ENCODE results near the gene USP9X. TPM values are rescaled to one million over a fixed set of nuclear protein-coding genes. Genes with fewer than 3 reads are reported as not detected.

USP9X gene
- total and polyA plus RNA-seq, 9 of the 15 experiments (the other 6 are each of a cell fraction or from before 2014, with no cell fraction given), result 10.9 to 47.8 (median 29.5) TPM

DNA sequence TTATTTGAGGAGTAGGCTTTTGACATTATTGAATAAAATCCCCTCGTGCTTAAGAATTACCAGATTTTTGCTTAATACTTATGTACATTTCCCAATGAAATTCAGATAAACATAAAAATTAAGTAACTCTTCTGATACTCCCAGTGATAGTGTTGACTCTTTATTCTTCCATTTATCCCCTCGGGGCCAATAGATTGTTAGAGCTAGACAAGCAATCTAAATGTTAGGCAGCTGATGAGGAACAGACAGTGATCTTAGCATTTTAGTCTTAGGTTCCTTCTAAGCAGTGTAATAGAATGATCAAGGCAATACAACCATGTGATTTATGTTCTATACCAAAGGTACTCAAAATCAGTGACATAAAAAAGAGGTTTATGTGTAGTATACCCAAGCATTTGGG is 68.7 kb downstream of the USP9X start:
- Histone ChIP-seq H3K9ac (ENCODE audit: insufficient read depth in 1 of 2, low read depth in 2 of 2, low read length in 2 of 2) (no peak overlapping the region), H2AFZ (ENCODE audit: low read depth, low read length) (no peak overlapping the region), H3K9me1 (ENCODE audit: control insufficient read depth, insufficient read depth, low read length) (no peaks in the 10 kb centered on the region), H3K36me3 (ENCODE audit: control insufficient read depth, insufficient read depth, low read length) (peaks cover 84% of the 10 kb centered on the region), H3K27ac (ENCODE audit: extremely low read depth, low read depth, low read length) (no peak overlapping the region), H3K79me2 (ENCODE audit: control insufficient read depth, insufficient read depth, low read length) (no peaks in the 10 kb centered on the region), H3K4me3 (no peak overlapping the region), H3K4me2 (ENCODE audit: insufficient read depth, low read length) (no peak overlapping the region), H4K20me1 (replicated peaks; ENCODE audit: control insufficient read depth, insufficient read depth, low read length) (no peaks in the 10 kb centered on the region), H3K4me1 (replicated peaks in 1 of 2; ENCODE audit: control insufficient read depth in 2 of 2, insufficient read depth in 2 of 2, low read length in 2 of 2) (no peaks in the 10 kb centered on the region), H3K27me3 (ENCODE audit: control insufficient read depth in 2 of 2, insufficient read depth in 2 of 2, low read length in 2 of 2) (no peaks in the 10 kb centered on the region), H3K9me3 (replicated peaks; ENCODE audit: control insufficient read depth, insufficient read depth, low read depth, low read length) (no peaks in the 10 kb centered on the region)
- ChIA-PET CTCF (ENCODE audit: low intra/inter-chr PET ratio) (no interaction called here), POLR2A (no interaction called here)
- in situ Hi-C loops (cut with MboI), result no loop called here
- WGBS (ENCODE audit: insufficient coverage, low coverage, missing lambda C conversion rate), result 100% methylated on average over 2 of the region's 2 CpGs
- no peak for TF ChIP-seq STAT5A (IDR thresholded peaks at IDR 0.05; ENCODE audit: borderline replicate concordance, low read length)
- TF ChIP-seq SRSF1 (IDR thresholded peaks at IDR 0.05; ENCODE audit: low read depth, low read length), result no peak
- no peak for TF ChIP-seq ZNF699 (CRISPR knock-in tag; IDR thresholded peaks at IDR 0.05; ENCODE audit: insufficient replicate concordance)
- no peak for TF ChIP-seq NCOA1 (IDR thresholded peaks at IDR 0.05; ENCODE audit: low read depth)
- TF ChIP-seq SMARCA4 (IDR thresholded peaks at IDR 0.05), result no peak
- TF ChIP-seq, protein P1, sequence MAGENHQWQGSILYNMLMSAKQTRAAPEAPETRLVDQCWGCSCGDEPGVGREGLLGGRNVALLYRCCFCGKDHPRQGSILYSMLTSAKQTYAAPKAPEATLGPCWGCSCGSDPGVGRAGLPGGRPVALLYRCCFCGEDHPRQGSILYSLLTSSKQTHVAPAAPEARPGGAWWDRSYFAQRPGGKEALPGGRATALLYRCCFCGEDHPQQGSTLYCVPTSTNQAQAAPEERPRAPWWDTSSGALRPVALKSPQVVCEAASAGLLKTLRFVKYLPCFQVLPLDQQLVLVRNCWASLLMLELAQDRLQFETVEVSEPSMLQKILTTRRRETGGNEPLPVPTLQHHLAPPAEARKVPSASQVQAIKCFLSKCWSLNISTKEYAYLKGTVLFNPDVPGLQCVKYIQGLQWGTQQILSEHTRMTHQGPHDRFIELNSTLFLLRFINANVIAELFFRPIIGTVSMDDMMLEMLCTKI (IDR thresholded peaks at IDR 0.05; ENCODE audit: partially characterized antibody), result no peak
- TF ChIP-seq, protein P2, sequence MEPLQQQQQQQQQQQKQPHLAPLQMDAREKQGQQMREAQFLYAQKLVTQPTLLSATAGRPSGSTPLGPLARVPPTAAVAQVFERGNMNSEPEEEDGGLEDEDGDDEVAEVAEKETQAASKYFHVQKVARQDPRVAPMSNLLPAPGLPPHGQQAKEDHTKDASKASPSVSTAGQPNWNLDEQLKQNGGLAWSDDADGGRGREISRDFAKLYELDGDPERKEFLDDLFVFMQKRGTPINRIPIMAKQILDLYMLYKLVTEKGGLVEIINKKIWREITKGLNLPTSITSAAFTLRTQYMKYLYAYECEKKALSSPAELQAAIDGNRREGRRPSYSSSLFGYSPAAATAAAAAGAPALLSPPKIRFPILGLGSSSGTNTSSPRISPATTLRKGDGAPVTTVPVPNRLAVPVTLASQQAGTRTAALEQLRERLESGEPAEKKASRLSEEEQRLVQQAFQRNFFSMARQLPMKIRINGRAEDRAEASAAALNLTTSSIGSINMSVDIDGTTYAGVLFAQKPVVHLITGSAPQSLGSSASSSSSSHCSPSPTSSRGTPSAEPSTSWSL (CRISPR knock-in tag; IDR thresholded peaks at IDR 0.05; ENCODE audit: borderline replicate concordance), result no peak
- intact Hi-C loops (cut with micrococcal nuclease), result no loop called here
- no peak for FAIRE-seq
- no peak for DNase-seq (ENCODE audit: extremely low read depth in 1 of 4, low spot score in 3 of 4)
- ATAC-seq, result no peak
- no TSS peak for BruUV-seq (replicated peaks)
